Endometrium (tissue), 2 donors: ENCODE measurements around the gene EIF3A.
"Not testable (repeated sequence)": the region's sequence is repeated elsewhere in the genome, so short reads cannot be mapped to it uniquely, and the experiment has no call there.

Source experiments
- FAIRE-seq: peaks from 2 replicates; lab custom pipeline; 2012; peaks lifted over from hg19 to GRCh38; lab: Jason Lieb, UNC
- donor health status: control.
- donor health status: control.

Gene EIF3A

DNA sequence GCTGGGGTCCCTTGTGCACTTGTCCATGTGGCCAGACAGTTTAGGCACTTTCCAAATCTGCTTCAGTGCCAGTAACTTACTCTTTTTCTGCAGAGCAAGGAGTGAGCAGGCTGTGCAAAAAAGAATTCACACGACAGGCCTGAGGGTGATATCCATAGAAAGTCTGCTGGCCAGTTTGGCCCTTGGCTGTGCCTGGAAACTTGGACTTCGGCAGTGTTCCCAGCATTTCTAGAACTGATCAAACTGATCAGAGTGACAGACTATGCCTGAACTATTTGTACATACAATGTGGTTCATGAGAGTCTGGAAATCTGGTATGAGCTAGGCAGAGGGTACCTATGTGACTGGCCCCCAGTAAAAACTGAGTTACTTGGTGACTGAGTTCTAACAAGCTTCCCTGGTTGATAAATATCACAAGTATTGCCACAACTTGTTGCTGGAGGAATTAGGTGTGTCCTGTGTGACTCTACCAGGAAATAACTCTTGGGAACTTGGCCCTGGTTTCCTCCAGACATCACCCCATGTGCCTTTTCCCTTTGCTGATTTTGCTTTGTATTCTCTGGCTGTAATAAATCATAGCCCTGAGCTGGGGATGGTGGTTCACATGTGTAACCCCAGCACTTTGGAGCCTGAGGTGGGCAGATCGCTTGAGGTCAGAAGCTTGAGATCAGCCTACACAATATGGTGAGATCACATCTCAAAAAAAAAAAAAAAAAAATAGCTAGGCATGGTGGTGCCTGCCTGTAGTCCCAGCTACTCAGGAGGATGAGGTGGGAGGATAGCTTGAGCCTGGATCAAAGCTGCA lies 20.0 kb upstream of the EIF3A start:
- FAIRE-seq, result no peak

DNA sequence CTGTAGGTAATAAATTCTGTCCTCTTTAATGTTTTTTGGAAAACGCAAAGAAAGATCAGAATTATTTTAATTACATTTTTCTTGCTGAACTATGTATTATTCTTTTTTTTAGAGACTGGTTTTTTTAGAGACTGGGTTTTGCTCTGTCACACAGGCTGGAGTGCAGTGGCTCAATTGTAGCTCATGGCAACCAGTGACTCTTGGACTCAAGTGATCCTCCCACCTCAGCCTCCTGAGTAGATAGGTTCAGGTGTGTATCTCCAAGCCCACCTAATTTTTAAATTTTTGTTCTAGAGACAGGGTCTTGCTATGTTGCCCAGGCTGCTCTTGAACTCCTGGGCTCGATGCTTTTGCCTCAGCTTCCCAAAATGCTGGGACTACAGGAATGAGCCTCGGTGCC lies 18.0 kb upstream of the EIF3A start:
- FAIRE-seq, result no peak

DNA sequence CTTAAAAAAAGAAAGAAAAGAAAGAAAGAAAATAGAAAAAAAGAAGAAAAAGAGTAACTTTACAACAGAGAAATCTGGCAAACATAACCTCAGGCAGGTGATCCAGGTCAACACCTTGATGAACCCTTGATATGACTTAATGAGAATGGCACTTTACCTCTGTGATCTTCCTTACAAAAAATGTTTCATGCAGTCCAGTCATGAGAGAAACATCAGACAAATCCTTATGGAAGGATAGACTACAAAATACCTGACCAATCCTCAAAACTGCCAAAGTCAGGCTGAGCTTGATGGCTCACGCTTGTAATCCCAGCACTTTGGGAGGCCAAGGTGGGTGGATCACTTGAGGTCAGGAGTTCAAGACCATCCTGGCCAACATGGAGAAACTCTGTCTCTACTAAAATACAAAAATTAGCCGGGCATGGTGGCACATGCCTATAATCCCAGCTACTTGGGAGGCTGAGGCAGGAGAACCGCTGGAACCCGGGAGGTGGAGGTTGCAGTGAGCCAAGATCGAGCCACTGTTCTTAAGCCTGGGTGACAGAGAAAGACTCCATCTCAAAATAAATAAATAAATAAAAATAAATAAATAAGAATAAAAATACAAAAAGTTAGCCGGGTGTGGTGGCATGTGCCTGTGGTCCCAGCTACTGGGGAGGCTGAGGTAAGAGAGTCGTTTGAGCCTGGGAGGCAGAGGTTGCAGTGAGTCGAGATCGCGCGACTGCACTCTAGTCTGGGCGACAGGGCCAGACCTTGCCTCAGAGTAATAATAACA lies 16.2 kb upstream of the EIF3A start:
- FAIRE-seq, result not testable (repeated sequence)

DNA sequence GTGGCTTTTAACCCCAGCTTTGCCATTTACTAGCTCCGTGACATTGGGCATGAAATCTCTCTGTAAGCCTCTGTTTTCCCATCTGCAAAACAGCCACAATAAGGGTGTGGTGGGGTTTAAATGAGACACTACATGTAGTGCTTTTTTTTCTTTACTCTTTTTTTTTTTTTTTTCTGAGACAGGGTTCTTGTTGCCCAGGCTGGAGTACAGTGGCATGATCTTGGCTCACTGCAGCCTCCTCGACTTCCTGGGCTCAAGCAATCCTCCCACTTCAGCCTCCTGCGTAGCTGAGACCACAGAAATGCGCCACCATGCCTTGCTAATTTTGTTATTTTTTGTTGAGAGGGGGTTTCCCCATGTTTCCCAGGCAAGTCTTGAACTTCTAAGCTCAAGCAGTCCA lies 15.0 kb upstream of the EIF3A start:
- no peak for FAIRE-seq

DNA sequence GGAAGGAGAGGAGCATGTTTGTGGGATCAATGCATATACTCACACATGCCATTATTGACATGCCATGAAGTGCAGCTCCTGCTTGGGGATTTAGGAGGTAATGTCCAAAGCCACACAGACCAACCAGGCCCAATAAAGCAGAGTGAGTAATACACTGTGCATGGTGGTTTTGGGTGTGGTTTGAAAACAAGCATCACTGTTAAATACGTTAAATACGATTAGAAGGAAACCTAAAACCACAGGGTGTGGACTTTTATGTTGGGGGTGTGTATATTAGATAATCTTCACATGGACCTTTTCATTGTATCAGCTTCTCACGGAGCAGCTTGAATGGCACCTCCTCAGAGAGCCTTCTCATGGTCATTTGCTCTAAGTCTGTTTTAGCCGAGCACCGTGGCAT lies 10.4 kb upstream of the EIF3A start:
- no peak for FAIRE-seq

DNA sequence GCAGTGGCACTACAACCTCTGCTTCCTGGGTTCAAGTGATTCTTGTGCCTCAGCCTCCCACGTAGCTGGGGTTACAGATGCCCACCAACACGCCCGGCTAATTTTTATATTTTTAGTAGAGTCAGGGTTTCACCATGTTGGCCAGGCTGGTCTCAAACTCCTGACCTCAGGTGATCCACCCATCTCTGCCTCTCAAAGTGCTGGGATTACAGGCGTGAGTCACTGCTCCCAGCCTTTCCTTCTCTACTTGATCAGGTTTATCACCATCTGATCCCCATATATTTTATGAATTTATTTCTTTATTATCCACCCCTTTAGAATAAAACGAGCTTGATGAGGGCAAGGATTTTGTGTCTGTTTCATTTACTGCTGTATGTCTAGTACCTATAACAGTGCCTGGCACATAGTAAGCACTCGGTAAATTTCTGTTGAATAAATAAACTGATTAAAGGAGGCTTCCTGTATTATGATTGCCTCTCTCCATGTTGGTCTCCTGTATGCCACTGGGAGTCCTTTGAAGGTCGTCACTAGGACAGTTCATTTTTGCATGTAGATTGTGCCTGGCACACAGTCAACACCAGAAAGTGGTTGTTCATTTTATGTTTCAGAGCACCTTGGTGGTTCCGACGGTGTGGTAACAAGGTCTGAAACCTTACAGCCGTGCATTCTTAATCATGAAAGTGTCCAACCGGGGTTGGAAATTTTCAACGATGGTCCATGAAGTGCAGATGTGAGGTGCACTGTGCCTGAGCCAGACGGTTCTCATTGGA lies 9.6 kb upstream of the EIF3A start:
- FAIRE-seq, result no peak

DNA sequence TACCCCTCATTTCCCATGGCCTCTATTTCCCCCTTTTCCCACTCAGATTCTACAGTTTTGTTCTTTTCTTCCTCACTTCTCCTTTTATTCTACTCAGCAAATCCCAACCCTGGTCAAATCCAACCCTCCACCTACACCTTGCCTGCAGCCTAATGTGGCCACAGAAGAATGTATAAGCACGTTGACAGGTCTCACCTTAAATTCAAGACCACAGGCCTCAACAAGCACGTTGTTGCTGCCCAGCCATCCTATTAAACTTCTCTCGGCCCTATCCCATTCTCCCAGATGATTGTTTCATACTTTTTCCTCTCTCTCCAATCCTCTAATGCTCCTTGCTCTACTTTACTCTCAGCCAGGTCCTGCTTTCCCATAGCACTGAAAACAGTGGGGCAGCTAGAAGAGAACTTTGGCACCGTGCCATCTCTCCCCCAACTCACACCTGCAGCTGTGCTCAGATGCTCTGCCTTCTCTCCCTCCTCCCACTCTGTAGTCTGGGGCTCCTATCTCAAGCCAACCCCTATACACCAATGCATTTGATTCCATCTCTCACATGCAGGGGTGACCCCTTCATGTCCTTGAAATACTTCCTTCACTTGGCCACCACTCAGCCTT lies 6.8 kb upstream of the EIF3A start:
- FAIRE-seq, result no peak

DNA sequence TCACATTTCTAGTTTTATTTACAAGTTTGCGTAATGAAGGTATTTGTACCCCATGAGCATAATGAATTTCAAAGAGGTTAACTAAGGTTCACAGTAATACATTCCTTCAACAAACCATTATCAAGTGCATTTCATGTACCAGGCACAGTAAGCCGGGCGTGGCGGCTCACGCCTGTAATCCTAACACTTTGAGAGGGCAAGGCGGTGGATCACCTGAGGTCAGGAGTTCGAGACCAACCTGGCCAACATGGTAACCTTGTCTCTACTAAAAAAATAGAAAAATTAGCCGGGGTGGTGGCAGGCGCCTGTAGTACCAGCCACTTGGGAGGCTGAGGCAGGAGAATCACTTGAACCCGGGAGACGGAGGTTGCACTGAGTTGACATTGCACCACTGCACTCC lies 4.3 kb upstream of the EIF3A start:
- no peak for FAIRE-seq

DNA sequence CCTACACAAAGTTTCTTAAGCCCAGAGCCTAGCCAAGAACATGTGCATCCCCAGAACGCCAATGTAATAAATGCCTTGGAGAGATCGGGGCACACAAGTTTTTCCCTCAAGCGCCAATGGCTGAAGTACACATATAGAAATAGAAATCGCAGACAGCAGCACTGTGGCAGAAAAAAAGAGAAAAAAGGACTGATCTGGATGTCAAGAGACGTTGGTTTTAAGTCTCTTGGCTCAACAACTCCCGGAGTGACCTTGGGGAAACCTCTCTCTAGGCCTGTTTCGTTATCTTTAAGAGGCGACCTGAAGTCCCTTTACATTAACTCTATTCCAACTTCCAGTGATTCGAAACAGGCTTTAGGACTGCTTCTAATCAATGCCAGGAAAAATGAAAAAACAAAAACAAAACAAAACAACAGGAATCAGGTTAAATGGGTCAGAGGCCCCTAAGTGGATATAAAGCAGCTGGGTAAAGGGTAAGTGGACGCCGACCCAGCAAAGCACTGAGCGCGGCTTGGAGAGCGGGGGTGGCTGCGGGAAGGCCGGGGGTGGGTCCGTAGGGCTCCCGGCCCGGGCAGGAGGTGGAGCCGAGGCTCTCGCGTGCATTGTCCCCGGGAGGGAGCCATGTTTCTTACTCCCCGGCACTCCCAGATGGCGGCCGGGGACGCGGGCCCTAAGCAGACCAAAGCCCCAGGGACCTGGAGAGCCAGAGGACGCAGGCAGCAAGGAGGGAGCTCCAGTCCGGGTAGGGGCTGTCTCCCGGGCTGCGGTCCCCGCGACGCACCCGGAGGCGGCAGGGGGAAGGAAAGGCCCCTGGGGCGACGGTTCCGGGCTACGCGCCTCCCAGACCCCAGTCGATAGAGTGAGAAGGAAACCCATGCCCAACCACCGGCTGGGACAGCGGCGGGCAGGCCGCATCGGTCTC lies 757 bp downstream of the EIF3A start:
- FAIRE-seq, result no peak

DNA sequence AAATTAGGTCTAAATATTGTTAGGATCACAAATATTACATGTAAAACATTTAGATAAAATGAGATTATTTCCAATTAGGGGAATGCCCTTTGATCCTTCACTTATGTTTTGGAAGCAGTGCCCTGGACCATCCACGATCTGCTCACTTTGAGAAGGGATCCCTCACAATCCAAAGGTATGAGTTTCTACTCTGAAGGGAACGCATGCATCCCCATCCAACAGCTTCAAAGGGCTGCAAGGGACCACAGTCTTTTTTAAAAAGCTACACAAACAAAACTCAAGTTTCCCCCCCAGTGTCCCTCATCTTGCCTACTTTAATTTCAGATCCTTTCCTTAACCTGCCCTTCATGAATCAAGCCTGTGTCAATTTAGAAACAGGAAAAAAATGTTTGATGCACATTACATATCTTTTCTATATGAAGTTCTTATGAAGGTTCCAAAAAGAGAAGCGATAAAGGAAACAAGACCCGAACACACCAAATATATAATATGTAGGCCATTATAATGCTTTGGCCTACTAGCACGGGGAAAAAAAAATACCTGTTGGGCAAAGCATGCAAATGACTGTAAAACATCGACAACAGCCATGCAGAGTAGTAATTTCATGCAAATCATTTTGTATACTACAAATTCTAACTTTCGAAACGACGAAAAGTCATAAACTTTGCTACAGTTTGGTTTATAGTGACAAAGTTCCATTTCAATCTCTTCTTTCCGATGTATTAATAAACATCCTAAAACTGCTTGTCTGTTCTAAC lies 2.0 kb downstream of the EIF3A start:
- no peak for FAIRE-seq

DNA sequence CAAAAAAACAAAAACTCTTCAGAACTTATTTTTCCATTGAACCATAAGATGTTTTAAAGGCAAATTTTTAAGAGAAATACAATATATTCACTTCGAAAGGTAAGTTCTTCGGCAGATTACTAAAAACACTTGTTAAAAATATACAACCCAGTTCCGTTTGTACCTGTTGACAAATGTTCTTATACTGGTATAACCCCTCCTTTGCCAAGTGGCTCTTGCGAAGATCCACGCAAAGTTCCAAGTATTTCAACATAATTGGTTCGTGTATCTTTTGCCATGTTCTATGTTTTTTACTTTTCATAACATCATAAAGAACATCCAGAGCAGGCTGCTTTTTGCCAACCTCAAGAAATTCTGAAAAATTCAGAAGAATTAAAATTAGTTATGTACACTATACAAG lies 7.0 kb downstream of the EIF3A start:
- FAIRE-seq, result no peak

DNA sequence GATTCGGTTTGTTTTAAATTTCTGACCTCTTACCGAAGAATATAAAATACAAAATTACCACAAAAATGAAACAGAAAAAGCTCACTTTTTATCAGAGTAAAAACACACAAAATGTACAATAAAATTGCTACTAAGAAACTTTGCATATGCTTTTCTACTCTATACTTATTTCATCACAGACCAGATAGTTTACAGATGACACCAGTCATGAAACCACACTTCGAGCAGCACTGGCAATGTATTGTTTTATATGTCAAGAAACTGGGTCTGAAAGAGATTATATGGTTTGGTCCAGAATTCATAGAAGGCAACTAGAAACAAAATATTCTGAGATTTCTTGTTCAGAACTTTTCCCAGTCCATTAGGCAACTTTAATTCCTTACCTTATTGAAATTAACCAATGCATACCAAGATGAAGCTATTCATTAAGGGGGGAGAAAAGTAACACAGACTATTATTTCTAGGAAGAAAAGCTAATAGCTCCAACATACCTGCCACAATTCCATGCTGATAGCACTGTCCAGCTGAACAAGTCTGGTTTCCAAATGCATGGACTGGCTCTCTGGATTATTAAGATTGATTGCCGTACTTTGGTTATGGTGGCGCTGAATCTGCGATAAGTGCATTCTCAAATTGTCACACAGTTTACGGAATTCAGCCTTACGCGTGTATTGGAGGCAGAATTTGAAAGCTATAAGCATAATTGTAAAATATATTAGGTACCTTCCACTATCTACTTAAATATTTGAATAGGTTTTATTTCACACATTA lies 10.0 kb downstream of the EIF3A start:
- FAIRE-seq, result no peak

DNA sequence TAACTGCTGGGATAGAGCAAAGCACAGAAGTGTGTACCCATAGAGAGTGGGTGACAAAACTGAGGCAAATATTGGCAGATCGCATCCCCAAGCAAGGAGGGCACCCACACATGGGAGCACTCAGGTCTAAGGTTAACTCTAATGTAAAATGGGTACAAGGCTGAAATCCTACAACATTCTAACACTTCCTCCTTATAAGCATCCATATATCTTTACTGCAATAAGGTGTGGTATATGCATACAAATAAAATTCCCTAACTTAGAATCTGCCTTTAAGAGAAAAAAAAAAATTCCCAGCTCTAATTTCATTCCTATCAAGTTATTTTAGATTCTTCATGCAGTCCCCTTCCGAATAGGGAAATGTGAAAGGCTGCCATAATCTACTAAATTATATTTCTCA lies 18.7 kb downstream of the EIF3A start:
- FAIRE-seq, result no peak

DNA sequence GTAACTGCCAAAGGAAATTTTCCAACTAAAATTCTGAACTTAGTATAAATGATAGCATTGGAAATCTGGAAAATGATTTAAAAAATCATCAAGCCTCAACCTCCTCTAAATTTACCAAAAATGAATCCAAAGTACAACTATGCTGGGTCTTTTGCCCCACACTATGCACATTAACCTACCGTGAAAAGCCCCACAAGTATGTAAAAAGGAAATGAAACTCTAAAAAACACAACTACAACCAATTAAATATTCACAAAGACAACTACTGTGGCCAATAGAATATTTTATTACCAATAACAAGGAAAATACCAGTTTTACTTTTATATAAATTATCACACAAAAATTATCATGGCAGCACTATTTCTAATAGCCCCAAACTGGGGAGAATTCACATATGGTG lies 19.3 kb downstream of the EIF3A start:
- no peak for FAIRE-seq

DNA sequence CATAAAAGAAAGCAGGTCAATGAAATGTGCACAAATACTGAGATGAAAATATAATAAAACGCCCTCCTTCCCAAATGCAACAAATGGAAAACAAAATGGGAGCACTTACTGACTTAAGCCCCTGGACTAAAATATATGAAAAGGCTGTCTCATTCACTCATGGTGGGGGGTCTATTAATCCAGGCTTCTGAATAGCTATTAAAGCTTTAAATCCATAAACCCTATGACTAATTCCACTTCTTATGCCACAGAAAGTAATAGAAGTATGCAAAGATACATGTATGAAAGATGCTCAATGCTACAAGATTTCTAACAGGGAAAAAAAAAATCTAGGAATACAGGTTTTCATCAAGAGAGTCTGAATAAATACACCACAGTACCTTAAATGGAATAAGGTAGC lies 20.5 kb downstream of the EIF3A start:
- no peak for FAIRE-seq

DNA sequence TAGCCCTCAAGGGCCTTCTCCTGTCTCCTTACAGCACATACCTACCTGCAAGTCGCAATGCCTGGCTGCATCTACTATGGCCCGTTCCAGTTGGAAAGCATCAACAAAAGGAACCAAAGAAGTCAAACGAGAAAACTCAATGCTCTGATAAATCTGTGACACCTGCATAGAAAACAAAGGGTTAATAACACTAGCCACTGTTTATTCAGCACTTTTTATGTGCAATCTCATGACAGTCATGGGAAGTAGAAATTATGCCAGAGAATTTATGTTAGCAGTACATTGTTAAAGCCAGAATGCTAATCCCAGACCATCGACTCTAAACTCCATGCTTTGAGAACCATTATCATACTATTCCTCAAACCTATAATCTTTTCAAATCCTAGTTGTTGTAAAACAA lies 21.1 kb downstream of the EIF3A start:
- FAIRE-seq, result no peak

DNA sequence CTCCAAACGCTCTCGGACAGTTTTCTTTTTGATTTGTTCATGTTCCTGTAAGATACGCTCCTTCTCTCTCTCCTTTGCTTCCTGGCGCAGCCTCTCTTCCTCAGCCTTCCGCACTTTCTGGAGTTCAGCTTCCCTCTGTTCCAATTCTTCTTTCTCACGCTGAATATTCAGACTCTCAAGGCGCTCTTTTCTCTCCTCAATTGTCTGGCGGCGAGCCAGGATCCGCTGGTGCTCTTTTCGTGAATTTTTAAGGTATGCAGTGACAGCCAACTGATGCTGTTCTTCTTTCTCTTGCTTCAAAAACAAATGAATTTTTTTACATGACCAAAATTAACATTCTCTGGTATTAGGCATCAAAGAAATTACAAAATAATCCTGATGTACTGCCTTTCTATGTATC lies 22.6 kb downstream of the EIF3A start:
- FAIRE-seq, result no peak

DNA sequence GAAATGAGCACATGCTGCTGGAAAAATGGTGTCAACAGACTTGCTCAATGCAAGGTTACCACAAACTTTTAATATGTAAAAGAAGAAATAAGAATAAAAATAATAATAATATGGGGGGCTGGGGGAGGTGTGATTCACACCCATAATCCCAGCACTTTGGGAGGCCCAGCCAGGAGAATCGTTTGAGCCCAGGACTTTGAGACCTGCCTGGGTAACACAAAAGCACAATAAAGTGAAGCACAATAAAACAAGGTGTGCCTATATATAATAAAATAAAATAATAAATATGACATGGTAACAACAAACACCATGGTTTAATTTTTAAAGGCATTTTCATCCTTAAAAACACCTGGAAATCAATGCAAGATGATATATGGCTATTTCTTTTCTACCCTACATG lies 25.1 kb downstream of the EIF3A start:
- no peak for FAIRE-seq

DNA sequence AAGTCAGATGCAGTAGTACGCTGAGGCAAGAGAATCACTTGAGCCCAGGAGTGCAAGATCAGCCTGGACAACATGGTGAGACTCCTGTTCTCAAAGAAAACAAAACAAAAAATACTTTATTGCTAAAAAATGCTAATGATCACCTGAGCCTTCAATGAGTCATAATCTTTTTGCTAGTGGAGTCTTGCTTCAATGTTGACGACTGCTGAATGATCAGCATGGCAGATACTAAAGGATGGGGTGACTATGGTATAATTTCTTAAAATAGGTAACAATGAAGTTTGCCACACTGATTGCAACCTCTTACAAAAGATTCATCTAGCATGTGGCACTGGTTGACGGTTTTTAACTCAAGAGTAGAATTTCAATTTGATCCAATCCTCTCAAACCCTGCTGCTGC lies 28.8 kb downstream of the EIF3A start:
- FAIRE-seq, result no peak

DNA sequence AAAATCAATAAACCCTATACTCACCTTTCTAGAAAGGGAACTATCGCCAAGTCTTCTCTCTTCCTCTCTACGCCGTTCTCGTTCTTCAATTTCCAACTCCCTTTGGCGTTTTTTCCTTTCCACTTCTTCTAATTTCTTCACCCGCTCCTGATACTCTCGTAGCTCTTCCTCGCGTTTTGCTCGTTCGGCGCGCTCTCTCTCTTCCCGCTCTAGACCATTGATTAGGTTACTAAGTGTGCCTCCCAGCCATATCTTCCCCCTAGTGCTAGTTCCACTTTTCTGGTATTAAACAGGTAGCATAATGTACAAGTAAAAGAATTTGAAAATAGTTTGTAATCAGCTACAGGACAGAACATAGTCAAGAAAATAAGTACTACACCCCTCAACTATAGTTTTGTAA lies 30.8 kb downstream of the EIF3A start:
- FAIRE-seq, result no peak
